C1 segment of cervical spinal cord (tissue), 14 donors: ENCODE results near the gene TTLL7.
"Not testable (repeated sequence)": the region's sequence is repeated elsewhere in the genome, so short reads cannot be mapped to it uniquely, and the experiment has no call there.

Source experiments
- DNase-seq, 14 donors: peaks; one replicate each; lab custom pipeline; 2025; lab: John Stamatoyannopoulos, UW

The TTLL7 gene

DNA sequence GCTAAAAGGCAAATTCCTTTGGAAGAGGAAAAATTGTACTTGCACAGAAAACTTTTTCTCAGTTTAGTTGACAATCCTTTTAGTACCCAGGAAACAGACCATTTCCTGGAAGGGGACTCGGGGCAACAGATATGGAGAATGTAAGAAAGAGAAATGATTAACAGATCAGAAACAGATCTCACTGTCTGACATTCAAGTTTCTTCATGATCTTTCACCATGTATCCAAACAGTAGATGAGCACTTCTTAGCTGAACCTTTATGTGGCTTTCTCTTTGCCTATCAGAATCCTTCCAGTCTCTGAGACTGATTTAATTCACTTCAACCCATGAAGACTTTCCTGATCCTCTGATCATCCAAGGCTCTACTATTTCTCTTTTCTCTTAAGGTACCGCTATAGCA, 2.7 kb downstream of the TTLL7 start:
- DNase-seq: peak in 1 of 14 donors; percentile 45

DNA sequence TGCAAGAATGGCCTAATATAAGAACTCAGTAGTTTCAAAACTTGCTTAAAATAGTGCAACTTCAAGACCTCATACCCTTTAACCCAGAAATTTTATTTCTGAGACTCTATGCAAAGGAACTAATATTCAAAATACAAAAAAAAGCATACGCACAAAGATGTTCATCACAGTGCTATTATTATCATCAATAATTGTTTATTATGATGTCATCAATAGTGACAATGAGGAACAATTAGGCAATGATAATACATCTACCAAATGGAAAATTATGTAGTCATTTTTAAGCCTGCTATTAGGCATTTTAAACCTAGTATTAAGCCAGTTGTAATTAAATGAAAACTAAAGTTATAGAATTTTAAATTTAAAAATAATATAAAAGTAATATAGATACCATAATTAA, 3.3 kb downstream of the TTLL7 start:
- no peak for DNase-seq

DNA sequence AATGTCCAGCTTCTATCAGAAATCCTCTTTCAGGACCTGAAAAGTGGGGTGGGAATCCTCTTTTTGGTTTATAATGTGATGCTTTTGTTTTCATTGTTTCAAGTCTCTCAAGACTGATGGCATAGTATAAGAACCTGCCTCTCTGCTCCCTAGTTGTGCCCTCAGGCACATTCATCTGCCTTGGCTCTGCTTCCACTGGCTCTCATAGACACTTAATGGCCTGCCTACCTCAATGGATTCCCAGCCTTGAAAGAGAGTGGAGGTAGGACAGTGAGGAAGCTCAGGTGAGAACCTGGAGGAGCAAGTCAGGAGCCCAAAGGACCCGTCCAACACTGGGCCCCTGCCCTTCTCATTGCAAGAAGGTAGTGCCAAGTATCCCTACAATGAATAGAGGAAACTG, 4.8 kb downstream of the TTLL7 start:
- DNase-seq: no peak

DNA sequence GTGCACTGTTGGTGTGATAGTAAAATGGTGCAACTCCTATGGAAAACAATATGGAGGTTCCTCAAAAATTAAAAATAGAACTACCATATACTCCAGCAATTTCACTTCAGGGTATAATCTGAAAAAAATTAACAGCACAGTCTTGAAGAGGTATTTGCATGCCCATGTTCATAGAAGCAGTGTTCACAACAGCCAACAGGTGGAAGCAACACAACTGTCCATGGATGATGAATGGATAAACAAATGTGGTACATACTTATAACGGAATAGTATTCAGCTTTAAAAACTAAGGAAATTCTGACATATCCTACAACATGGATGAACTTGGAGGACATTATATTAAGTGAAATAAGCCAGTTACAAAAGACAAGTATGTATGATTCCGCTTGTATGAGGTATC, 8.2 kb downstream of the TTLL7 start:
- no peak for DNase-seq

- DNase-seq: no peak
These were observed 13.9 kb downstream of the TTLL7 start for GRCh38 chr1:83985048-83985447.

GRCh38 chr1:83983918-83984317, 15.0 kb downstream of the TTLL7 start:
- not testable (repeated sequence) for DNase-seq

GRCh38 chr1:83978056-83978455, 20.9 kb downstream of the TTLL7 start:
- DNase-seq: no peak

DNA sequence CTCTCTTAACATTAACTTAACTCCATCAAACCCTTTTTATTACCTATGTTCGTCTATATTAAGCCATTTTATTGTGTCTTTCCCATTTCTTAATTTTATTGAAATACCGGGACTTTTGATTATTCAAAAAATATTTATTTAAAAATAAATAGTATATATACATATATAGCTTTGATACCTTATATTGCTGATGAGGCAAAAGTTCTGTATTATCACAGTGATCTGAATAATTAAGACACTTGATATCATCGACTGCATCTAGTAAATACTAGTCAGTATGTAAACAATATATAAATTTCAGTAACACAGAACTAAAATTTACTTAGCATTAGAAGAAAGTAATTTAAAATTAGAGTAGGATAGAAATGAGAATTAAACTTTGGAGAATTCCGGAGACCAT, 22.0 kb downstream of the TTLL7 start:
- no peak for DNase-seq

GRCh38 chr1:83970802-83971201, 28.1 kb downstream of the TTLL7 start:
- no peak for DNase-seq

GRCh38 chr1:83970114-83970513, 28.8 kb downstream of the TTLL7 start:
- DNase-seq: no peak

- DNase-seq: no peak
These were observed 31.6 kb downstream of the TTLL7 start for GRCh38 chr1:83967336-83967735.

- no peak for DNase-seq
These were observed 34.8 kb downstream of the TTLL7 start for GRCh38 chr1:83964153-83964552.

- DNase-seq: no peak
These were observed 37.2 kb downstream of the TTLL7 start for GRCh38 chr1:83961571-83962295.

DNA sequence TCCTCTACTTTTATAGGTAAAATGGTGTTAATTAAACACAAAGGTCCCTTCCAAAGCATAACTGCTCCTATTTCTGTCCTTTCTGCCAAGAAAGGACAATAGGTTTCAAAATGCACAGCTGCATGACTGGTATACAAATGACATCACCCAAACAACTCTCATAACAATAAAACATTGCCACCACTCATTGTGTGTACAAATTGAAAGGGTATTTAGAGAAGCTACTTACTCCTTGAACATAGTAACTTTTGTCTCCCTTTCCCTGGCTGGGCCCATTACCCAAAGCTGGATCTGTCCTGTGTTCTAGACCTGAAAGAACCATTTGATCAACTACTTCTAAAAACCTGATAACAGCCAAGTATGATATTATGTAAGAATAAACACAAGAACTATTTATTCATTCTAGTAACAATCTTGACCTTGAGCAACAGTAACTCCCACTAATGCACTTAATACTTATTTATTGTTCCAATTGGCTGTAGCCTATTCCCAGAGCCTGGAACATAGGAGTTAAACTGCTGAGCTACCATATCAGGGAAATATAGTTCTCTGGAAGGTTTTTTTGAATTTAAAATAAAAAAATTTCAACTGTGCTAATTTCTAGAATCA, 38.2 kb downstream of the TTLL7 start:
- DNase-seq: peak in 2 of 14 donors; percentile 2 to 29

- DNase-seq: no peak
These were observed 39.0 kb downstream of the TTLL7 start for GRCh38 chr1:83959824-83960498.

GRCh38 chr1:83958704-83959103, 40.2 kb downstream of the TTLL7 start:
- DNase-seq: no peak

DNA sequence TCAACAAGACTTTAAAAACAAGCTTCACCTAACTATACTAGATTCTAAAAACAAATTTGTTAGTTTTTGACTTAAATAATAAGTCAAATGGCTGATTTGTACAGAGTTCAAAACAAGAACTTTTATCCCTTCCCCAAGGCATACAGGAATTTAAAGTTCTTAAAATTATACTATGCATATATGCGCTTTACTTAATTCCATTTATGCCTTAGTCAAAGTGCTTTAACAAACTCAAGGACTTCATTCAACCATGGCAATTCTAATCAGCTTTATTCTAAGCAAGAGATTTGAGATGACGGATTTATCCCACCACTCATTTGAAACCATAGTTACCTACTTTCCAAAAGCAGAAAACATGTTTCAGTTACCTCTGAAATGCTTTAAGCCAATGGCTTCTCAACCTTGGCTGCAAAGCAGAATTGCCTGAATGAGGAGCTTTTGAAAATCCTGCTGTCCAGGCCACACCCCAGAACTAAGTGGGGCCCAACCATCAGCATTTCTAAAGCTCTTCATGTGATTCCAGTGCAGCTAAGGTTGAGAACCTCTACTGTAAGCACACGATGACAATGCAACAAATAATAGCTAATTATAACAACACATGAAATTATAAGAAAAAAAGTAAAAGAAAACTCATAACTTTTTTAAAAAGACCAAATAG, 44.6 kb downstream of the TTLL7 start:
- DNase-seq: no peak

DNA sequence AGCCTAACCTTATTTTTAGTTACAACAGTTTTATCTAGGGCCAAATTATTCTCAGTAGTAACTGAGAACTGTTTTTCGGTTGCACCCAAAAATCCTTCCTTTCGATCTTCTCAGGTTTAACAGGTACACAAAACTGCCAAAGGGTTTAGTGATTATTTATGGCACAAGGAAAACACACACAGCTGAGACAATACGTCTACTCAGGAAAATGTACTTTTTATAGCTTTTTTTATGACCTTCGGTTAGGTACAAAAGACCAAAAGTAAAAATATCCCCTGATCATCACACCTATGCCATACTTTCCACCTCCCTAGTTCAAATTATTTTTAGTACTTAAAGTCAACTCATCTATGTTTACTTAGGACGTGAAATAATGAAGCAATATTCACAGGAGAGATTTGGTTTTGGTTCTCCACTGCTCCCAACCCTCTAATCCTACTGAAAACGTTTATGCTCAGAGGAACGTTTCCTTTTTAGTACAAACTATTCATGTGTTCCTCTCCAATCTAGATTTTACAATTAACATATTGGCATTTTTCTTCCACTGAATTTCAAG, 48.7 kb downstream of the TTLL7 start:
- DNase-seq: no peak

- no peak for DNase-seq
These were observed 56.0 kb downstream of the TTLL7 start for GRCh38 chr1:83942914-83943313.

- DNase-seq: no peak
These were observed 64.4 kb downstream of the TTLL7 start for GRCh38 chr1:83934550-83934949.

DNA sequence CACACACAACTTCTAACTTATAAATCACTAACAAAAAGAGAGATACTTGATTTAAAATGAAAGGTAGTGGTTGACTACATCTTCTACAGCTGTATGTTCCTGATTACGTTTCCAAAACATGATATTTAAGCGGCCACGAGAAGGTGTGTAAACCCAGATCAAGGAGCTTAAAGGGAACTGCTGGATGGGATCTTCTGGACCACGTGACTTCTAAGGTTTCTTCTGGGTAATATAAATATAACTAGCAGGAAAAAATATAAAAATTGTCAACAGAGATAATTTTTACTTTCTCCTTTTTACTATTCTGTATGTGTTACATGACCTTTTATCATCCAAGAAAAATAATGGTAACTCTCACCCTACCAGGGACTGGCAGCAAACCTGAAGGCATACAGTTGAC, 66.2 kb downstream of the TTLL7 start:
- DNase-seq: no peak

- peak in 1 of 14 donors; percentile 1 for DNase-seq
These were observed 66.7 kb downstream of the TTLL7 start for GRCh38 chr1:83932281-83932680.
